GM10847 (cell line): ENCODE measurements around the gene TLR5.

Experiments used
- POLR2A ChIP-seq: IDR thresholded peaks from 2 replicates; pipeline ENCODE4 v1.6.1; 2011; ENCODE audit not compliant: insufficient read length; ENCODE audit errors: extremely low read depth

Gene TLR5

DNA sequence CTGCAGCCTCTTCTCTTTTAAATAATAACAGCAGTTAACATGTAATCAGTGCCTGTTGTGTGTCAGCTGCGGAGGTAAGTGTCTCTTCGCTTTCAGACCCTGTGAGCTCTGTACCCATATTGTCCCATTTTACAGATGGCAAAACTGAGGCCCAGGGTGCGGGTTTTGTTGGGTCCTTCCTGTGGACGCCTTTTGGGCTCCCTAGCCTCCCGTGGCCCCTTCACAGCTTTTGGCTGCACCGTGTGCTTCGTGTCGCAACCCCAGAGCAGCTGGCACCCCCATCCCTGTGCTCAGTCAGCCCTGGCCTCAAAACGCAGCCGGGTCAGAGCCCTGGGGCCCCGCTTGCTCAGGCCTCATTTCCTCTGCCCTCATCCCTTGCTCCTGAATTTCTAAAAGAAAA, 53.8 kb downstream of the TLR5 start:
- no peak for TF ChIP-seq POLR2A

DNA sequence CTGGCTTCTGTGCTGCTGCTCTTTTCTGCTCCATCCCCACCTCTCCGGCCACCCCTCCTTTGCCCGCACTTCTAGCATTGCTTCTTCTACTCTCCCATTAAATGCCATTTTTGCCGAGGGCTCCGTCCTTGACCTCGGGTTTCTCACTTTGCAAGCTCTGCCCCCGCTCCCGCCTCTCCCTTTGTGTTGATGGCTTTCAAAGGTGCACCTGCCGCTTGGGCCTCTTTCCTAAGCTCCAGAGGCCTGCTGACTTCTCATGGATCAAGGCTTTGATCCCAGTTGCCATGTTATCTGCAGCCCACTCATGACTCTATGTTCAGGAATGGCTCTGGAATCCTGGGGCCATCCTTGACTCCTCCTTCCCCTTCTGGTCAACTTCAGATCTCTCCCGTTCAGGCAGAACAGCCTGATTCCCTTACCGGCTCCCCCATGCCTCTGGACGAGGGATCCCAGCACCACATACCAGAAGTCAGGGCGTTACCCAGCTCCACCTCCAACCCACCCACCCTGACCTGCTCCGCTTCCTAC, 54.3 kb downstream of the TLR5 start:
- no peak for TF ChIP-seq POLR2A

DNA sequence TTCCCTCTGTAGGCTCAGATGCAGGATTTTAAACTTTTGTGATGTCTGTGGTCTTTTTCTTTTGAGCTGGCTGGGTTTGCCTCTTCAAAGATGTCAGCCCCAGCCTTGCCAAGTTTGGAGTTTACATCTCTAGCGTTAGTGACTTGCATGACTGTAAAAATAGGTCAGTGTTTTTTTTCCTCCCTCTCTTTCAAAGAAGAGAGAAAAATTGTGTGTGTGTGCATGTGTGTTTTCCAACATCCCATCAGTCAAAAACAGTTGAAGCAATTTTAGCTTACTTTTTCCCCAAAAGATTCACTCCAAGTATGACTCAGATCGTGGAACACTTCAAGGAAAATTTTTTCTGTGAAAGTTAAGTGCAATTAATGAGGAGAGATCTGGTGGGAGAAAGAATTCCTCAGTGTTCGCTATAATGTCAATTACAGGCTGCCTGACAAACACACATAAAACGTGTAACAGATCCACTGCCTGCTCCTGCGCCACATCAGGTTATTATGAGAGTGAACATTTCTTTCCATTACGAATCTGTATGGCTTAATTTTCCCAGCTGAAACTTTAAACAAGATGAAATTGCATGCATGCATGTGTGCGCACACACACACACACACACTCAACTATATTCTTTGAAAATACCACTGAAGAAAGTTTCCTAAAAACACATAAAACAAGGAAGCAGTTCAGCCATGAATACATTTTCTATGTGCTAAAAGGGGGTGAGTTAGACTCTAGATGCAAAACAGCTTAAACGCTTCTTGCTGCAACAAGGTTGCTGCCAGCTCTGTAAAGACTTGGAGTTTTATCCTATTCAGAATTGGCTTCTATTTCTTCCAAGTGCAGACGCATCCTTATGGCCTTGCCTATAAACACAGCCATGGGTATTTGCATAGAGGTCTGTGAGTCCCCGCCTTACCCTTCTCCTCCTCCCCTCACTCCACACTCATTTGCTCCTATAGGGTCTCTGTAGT, 55.5 kb downstream of the TLR5 start:
- TF ChIP-seq POLR2A = no peak

DNA sequence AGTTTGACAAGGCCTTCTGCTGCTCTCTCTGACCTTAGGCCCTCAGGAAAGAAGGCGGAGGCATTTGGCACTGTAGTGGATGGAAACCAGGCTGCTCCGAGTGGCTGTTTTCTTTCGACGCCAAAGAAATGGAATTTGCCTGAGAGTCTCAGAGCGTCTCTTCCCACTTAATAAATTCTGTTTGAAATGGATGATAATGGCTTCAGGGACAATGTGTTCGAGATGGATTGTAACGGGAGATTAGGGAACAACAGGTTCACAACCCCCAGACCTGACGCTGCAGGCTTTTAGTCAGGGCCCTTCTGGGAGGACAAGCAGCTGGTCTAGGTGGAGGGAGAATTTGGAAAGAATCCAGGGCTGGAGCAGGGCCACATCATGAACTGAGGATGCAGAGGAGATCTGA, 58.6 kb downstream of the TLR5 start:
- TF ChIP-seq POLR2A = no peak

DNA sequence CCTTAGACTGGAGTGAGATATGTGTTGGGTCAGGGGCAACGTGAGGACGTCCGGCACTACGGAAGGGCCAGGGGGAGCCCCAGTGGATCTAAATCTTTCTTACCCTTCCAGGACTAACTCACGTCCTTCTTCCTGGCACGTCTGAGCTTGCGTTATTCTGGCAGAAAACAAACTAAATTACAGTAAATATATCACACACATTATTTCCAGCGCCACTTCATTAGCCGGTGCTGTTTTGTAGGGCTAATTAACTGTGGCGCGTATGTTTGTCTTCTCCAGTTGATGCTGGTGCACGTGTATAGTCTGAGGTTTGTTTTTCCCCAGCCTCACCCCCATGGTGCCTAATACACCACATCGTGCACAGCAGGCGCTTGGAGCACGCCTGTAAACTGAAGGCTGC, 59.2 kb downstream of the TLR5 start:
- TF ChIP-seq POLR2A = no peak

DNA sequence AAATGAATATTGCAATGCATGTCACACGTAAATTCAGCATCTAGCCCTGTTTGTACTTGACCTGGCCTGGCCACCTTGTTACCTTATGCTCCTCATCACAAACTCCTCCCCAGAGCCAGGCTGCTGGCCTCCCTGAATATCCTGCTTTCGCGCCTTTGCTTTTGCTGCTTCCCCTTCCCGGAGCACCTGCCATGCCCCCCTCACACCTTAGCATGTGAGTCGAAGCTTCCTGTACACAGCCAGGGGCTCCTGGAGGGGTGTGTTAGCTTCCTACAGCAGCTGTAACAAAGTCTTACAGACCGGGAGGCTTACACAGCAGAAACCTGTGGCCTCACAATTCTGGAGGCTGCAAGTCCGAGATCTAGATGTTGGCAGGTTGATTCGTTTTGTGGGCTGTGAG, 60.1 kb downstream of the TLR5 start:
- no peak for TF ChIP-seq POLR2A

DNA sequence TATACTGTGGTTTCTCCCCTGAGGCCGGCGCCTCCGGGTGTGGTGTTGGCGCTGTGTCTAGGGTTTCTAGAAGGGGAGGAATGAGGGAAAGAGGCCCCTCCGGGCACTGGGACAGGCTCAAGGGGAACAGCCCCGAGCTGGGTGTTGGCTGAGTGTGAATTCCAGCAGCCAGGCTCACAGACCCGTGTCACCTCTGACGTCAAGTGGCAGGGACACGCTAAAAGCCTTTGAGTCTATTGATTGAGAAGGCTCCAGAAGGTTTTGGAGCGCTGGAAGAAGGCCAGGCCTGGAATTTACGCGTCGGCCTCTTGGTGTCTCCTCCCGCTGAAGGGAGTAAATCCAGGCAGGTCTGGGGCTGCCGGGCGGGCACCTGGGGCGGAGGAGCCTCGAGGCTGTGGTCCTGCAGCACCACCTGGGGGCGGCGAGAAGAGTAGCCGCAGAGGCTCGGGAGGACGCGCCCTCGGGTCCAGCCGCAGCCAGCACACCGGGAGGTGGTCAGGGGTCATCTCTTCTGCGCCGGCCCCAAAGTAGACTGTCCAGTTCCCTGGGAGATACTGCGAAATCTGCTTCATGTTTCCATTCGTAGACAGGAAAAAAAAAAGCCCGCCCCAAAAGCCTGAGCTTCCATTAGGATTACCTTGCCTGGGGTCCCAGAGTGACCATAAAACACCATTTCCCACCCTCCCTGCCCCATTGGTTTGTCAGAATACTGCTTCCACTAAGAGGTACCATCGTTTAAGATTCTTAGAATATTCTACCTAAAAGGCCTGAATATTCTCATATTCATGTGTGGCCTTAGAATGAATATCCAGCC, 61.7 kb downstream of the TLR5 start:
- TF ChIP-seq POLR2A = no peak

DNA sequence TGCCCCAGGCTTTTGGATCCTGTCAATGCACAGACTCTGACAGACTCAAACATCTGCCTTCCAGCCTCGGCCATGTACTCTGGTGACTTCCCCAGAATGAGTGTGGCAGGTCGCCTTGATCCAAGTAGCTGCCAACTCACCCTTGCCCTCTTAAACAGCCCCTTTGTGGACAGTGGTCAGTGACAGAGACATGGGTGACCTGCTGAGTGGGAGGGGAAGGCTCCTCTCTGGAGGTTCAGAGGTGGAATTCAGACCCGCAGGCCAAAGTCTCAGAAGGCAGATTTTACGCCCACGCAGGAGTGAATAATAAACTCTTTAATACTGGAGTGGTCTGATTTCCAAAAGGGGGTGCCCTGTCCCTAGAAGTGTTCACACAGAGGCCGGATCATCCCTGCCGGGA, 63.5 kb downstream of the TLR5 start:
- TF ChIP-seq POLR2A = no peak

DNA sequence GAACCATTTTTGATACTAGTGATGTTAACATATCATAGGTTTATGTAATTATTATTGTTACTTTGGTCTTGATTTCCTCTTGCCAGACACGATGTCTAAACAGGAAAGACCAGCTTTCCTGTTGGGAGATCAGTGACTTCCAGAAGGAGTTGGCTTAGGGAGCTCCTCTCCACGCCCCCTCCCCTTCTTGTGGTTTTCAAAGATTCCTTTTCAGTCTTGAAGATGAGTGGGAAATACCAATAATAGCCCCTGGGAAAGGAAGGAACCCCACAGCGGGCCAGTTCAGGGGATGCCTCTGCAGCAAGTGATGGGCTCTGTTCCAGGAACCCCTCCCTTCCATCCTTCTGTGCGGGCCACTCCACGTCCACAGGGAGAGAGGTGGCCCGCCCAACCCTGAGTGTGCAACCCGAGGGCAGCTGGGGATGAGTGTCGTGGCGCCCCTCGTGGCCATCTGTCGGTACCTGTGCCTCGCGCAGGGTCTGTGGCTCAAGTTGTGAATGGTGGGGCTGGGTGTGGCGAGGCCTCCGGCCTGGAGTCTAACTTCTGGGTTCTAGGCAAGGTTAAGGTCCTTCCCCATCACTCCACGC, 65.7 kb downstream of the TLR5 start:
- TF ChIP-seq POLR2A = no peak

DNA sequence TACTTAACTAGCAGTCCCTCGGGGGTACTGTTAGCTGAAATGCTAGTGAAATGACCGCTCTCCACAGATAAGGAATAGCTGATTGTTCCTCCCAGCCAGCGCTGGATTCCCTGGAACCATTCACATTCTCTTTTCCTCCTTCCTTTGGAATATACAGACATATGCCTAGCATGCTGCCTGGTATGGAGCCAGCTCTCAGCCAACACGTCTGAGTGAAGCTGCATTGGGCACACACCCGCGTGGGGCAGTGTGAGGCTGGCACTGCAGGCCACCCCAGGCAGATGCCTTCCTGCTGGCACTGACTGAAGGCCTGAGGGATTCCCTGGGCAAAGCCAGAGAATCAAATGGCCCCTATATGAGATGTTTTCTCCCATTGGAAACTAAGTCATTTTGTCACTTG, 66.7 kb downstream of the TLR5 start:
- TF ChIP-seq POLR2A = no peak

DNA sequence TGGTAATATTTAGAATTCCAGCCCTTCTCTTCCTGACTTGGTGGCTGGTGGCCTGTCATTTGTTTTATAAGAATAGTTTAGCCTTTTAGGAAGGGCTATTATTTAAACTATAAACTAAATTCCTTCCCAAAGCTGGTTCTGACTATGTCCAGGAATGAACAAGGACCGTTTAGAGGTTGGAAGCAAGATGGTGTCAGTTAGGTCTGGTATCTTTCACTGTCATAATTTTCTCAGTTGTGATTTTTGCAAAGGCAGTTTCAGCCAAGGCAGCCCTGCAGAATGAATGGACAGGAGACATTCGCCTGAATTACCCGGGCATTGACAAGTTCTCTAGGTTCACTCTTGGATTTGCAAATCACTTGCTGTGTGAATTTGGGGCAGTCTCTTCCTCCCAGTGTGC, 67.2 kb downstream of the TLR5 start:
- no peak for TF ChIP-seq POLR2A

DNA sequence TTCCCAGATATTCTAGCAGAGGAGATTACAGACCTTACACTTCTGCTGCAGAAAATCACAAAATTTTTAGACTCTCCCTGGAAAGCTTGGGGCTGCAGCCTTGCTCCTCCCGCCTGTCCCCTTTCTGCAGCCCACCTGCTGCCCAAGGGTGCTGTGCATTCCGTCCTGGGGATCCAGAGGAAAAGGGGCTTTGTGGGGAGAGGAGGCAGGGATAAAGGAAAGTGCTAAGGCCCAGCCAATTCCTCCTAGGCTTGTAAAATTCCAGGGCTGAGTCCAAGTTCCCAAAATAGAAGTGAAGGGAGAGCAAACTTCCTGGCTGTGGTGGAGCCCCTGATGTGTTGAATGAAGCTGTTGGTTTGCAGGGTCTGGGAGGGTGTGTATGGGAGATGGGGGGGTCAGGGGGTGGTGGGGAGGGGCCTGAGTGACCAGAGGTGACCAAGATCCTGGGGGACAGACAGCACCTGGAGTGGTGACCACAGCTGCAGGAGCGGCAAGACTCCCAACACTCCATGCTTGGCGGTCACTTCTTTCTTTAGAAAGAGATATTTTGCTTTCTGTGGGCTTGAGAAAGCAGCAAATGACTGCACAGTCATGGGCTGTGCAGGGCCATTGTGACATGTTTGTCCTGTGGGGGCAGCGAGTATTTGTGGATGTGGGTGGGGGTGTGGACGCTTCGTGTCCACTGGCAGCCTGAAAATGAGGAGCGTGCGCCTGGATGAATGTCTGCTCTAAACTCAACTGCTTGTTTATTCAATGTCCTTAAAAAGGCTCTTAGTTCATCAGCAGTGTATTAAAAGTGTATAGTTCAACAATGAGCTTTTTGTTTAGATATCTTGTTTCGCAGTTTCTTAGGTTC, 68.4 kb downstream of the TLR5 start:
- TF ChIP-seq POLR2A = no peak

DNA sequence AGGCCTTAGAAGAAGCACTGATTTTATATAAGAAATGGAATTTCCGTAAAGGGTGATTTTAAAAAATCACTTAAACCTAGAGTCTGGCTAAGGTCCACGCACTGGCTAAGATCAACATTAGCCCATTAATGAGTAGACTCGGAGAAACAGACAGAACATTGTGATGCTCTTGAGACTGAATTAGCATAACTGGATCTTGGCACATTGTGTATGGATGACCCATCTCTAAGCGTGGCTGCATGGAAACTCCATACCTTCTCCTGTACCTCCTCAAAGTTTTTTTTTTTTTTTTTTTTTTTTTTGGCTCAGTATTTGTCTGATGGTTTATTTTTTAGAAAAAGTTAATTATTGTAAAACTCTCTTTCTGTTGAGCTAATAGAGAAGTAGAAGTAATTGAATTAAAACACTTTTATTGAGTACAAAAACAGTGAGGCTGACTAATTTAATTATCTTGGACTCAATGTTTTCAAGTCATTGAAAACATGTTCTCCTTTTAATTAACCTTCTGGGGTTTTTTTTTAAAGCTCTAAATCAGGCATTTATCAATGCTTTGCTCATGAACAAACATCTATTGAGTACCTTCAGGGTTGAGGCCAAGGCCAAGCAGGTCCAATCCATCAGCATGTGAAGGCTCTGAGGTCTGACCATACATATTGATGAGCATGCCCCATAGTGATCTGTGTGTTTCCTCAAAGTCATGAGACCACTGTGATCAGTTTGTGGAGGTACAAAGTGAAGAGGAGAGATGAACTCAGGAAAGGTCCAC, 74.0 kb downstream of the TLR5 start:
- TF ChIP-seq POLR2A = no peak

DNA sequence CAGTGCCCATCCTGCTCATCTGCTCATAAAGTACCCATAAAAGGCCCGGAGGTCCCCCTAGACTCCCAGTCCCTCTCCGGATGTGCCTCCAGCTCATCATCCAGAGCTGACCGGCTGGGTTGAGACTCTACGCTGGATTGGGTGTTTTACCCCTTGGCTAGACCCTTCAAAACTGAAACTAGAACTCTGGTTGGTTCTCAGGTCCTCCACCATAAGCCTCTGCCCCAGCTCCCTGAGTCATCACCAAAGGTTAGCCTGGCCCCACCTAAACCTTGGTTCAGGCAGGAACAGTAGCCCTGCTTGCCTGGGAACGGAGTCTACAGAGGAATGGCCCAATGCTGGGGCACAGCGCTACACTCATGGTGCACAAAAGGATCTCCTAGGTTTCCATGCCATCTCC, 75.1 kb downstream of the TLR5 start:
- no peak for TF ChIP-seq POLR2A
